Vein endothelial cell (primary cell): ENCODE data around the gene TACR1. TPM values are rescaled to one million over a fixed set of nuclear protein-coding genes. Genes with fewer than 3 reads are reported as not detected.

Experiments
- small RNA-seq: library from RNA; depleted of rRNA; stranded (forward); fragments of <200 nt; gene quantifications from one replicate; pipeline ENCODE3, GENCODE V24; 2012
- total RNA-seq: library from RNA; depleted of rRNA; stranded (reverse); fragments of >200 nt; gene quantifications from 2 replicates; pipeline ENCODE4 v1.2.3, GENCODE V29; 2012

TACR1 gene, protein sequence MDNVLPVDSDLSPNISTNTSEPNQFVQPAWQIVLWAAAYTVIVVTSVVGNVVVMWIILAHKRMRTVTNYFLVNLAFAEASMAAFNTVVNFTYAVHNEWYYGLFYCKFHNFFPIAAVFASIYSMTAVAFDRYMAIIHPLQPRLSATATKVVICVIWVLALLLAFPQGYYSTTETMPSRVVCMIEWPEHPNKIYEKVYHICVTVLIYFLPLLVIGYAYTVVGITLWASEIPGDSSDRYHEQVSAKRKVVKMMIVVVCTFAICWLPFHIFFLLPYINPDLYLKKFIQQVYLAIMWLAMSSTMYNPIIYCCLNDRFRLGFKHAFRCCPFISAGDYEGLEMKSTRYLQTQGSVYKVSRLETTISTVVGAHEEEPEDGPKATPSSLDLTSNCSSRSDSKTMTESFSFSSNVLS
- total RNA-seq = not detected in 2 replicates

GRCh38 chr2:75199428-75200011 lies at the start of gene TACR1:
TSS of gene TACR1 (minus strand) at chr2:75199520. CDS start at chr2:75198934, 586 bp downstream.

Small RNA genes lying within 50 kb of the gene (small RNA-seq; reads per million reads assigned to genes)
- 0.32 reads per million, percentile 11 among the genes with 10 or more reads in this experiment for gene MIR5000

Other genes starting within 250 kb of the TACR1 start
- gene POLE4, start 240.9 kb downstream of the TACR1 start, total RNA-seq = 9.6 and 13.4 TPM in 2 replicates